Right lobe of liver (tissue), 4 donors: Measurements from ENCODE around the gene TIAM2.

Source experiments
- POLR2A ChIP-seq: fragments of 450-650 bp; IDR thresholded peaks from one replicate; pipeline ENCODE4 v1.6.1; 2017; ENCODE audit warnings: antibody characterized with exemption, mild to moderate bottlenecking
- TF ChIP-seq, protein P1 (sequence below), 4 donors: fragments of 200-600 bp in 3 of 4; fragments of 450-650 bp in 1 of 4; IDR thresholded peaks; one replicate each; pipeline versions ENCODE4 v1.5.1 to v1.8.0; 2016 to 2022; ENCODE audit warnings: antibody characterized with exemption in 4 of 4, mild to moderate bottlenecking in 2 of 4
- donor health status: DM: no; HTN: no; CAD: no.
- donor health status: DM: no; HTN: no; CAD: no.
- donor health status: DM: no; HTN: yes; CAD: no.

DNA sequence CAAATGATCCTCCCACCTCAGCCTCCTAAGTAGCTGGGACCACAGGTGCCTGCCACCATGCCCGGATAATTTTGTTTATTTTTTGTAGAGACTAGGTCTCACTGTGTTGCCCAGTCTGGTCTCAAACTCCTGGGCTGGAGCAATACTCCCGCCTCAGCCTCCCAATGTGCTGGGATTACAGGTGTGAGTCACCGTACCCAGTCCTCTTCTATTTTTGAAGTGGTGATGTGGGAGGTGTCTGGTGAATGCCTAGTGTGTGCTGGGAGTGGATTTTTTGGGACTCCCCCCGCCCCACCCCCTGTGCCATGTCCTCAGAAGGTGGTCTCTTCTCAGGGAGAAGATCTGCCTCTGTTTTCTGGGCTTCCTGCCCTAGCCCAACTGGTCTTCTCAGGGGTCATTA, 220.8 kb downstream of the TIAM2 start:
- TF ChIP-seq, protein P1, sequence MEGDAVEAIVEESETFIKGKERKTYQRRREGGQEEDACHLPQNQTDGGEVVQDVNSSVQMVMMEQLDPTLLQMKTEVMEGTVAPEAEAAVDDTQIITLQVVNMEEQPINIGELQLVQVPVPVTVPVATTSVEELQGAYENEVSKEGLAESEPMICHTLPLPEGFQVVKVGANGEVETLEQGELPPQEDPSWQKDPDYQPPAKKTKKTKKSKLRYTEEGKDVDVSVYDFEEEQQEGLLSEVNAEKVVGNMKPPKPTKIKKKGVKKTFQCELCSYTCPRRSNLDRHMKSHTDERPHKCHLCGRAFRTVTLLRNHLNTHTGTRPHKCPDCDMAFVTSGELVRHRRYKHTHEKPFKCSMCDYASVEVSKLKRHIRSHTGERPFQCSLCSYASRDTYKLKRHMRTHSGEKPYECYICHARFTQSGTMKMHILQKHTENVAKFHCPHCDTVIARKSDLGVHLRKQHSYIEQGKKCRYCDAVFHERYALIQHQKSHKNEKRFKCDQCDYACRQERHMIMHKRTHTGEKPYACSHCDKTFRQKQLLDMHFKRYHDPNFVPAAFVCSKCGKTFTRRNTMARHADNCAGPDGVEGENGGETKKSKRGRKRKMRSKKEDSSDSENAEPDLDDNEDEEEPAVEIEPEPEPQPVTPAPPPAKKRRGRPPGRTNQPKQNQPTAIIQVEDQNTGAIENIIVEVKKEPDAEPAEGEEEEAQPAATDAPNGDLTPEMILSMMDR (IDR thresholded peaks at IDR 0.05), result no peak
- no peak for TF ChIP-seq POLR2A
